ENCODE data around the gene INTS6.

Gene INTS6

GRCh38 chr13:51475727-51476501 lies 23.1 kb upstream of the INTS6 start:
- H3K36me3 ChIP-seq (ENCODE audit: insufficient read depth, insufficient read length, low read length) = no peaks in the 10 kb centered on the region
- H3K4me1 ChIP-seq (ENCODE audit: insufficient read depth, insufficient read length) = no peaks in the 10 kb centered on the region
- no peaks in the 10 kb centered on the region for H3K9me3 ChIP-seq (ENCODE audit: insufficient read depth, low read length)
- H3K27me3 ChIP-seq (ENCODE audit: insufficient read depth, insufficient read length) = no peaks in the 10 kb centered on the region
- TF ChIP-seq ZNF274 (IDR thresholded peaks at IDR 0.05; ENCODE audit: low read depth, low read length) (no peak), SUZ12 (IDR thresholded peaks at IDR 0.05; ENCODE audit: extremely low read depth, insufficient read depth, insufficient read length) (no peak), YY1 (IDR thresholded peaks at IDR 0.05; ENCODE audit: insufficient read depth, insufficient read length) (no peak)
- no peak for DNase-seq (ENCODE audit: low read depth, low spot score)
- H3K9ac ChIP-seq (ENCODE audit: insufficient read length, low read depth) = no peak overlapping the region
- H3K4me3 ChIP-seq (ENCODE audit: insufficient read length, low read depth) = no peak overlapping the region

DNA sequence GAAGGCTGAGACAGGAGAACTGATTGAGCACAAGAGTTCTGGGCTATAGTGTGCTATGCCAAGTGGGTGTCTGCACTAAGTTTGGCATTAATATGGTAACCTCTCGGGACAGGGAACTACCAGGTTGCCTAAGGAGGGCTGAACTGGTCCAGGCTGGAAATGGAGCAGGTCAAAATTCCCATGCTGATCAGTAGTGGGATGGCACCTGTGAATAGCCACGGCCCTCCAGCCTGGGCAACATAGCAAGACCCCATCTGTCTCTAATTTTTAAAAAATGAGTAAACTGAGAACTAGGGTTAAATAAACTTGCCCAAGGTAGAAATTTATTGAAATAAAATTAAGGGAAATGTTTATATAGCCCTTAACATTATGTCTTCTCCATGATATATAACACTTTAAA lies 17.0 kb upstream of the INTS6 start:
- Histone ChIP-seq H3K4me3 (ENCODE audit: insufficient read length, low read depth) (no peak overlapping the region), H3K9ac (ENCODE audit: insufficient read length, low read depth) (no peak overlapping the region), H3K27me3 (ENCODE audit: insufficient read depth, insufficient read length) (no peaks in the 10 kb centered on the region), H3K9me3 (ENCODE audit: insufficient read depth, low read length) (no peaks in the 10 kb centered on the region), H3K4me1 (ENCODE audit: insufficient read depth, insufficient read length) (no peaks in the 10 kb centered on the region), H3K36me3 (ENCODE audit: insufficient read depth, insufficient read length, low read length) (no peaks in the 10 kb centered on the region)
- TF ChIP-seq YY1 (IDR thresholded peaks at IDR 0.05; ENCODE audit: insufficient read depth, insufficient read length) (no peak), ZNF274 (IDR thresholded peaks at IDR 0.05; ENCODE audit: low read depth, low read length) (no peak), SUZ12 (IDR thresholded peaks at IDR 0.05; ENCODE audit: extremely low read depth, insufficient read depth, insufficient read length) (no peak)
- DNase-seq (ENCODE audit: low read depth, low spot score) = no peak

GRCh38 chr13:51467730-51468129 lies 14.9 kb upstream of the INTS6 start:
- no peak overlapping the region for H3K4me3 ChIP-seq (ENCODE audit: insufficient read length, low read depth)
- DNase-seq (ENCODE audit: low read depth, low spot score) = no peak
- TF ChIP-seq ZNF274 (IDR thresholded peaks at IDR 0.05; ENCODE audit: low read depth, low read length) (no peak), SUZ12 (IDR thresholded peaks at IDR 0.05; ENCODE audit: extremely low read depth, insufficient read depth, insufficient read length) (no peak), YY1 (IDR thresholded peaks at IDR 0.05; ENCODE audit: insufficient read depth, insufficient read length) (no peak)
- no peaks in the 10 kb centered on the region for H3K9me3 ChIP-seq (ENCODE audit: insufficient read depth, low read length)
- H3K4me1 ChIP-seq (ENCODE audit: insufficient read depth, insufficient read length) = no peaks in the 10 kb centered on the region
- H3K27me3 ChIP-seq (ENCODE audit: insufficient read depth, insufficient read length) = no peaks in the 10 kb centered on the region
- no peak overlapping the region for H3K9ac ChIP-seq (ENCODE audit: insufficient read length, low read depth)
- H3K36me3 ChIP-seq (ENCODE audit: insufficient read depth, insufficient read length, low read length) = no peaks in the 10 kb centered on the region

GRCh38 chr13:51465124-51465523 lies 12.3 kb upstream of the INTS6 start:
- H3K9ac ChIP-seq (ENCODE audit: insufficient read length, low read depth) = no peak overlapping the region
- no peaks in the 10 kb centered on the region for H3K9me3 ChIP-seq (ENCODE audit: insufficient read depth, low read length)
- DNase-seq (ENCODE audit: low read depth, low spot score) = no peak
- TF ChIP-seq SUZ12 (IDR thresholded peaks at IDR 0.05; ENCODE audit: extremely low read depth, insufficient read depth, insufficient read length) = no peak
- TF ChIP-seq YY1 (IDR thresholded peaks at IDR 0.05; ENCODE audit: insufficient read depth, insufficient read length) = no peak
- TF ChIP-seq ZNF274 (IDR thresholded peaks at IDR 0.05; ENCODE audit: low read depth, low read length) = no peak
- no peaks in the 10 kb centered on the region for H3K4me1 ChIP-seq (ENCODE audit: insufficient read depth, insufficient read length)
- H3K27me3 ChIP-seq (ENCODE audit: insufficient read depth, insufficient read length) = no peaks in the 10 kb centered on the region
- H3K4me3 ChIP-seq (ENCODE audit: insufficient read length, low read depth) = no peak overlapping the region
- H3K36me3 ChIP-seq (ENCODE audit: insufficient read depth, insufficient read length, low read length) = no peaks in the 10 kb centered on the region

- TF ChIP-seq ZNF274 (IDR thresholded peaks at IDR 0.05; ENCODE audit: low read depth, low read length) = no peak
- TF ChIP-seq SUZ12 (IDR thresholded peaks at IDR 0.05; ENCODE audit: extremely low read depth, insufficient read depth, insufficient read length) = no peak
- Histone ChIP-seq H3K27me3 (ENCODE audit: insufficient read depth, insufficient read length) (no peaks in the 10 kb centered on the region), H3K9me3 (ENCODE audit: insufficient read depth, low read length) (peaks cover 8% of the 10 kb centered on the region; the same call in 1 of the 2 replicates), H3K9ac (ENCODE audit: insufficient read length, low read depth) (no peak overlapping the region), H3K4me1 (ENCODE audit: insufficient read depth, insufficient read length) (no peaks in the 10 kb centered on the region), H3K4me3 (ENCODE audit: insufficient read length, low read depth) (no peak overlapping the region), H3K36me3 (ENCODE audit: insufficient read depth, insufficient read length, low read length) (peaks cover 12% of the 10 kb centered on the region)
- DNase-seq (ENCODE audit: low read depth, low spot score) = no peak
Observed at GRCh38 chr13:51457086-51457815, 4.4 kb upstream of the INTS6 start.

DNA sequence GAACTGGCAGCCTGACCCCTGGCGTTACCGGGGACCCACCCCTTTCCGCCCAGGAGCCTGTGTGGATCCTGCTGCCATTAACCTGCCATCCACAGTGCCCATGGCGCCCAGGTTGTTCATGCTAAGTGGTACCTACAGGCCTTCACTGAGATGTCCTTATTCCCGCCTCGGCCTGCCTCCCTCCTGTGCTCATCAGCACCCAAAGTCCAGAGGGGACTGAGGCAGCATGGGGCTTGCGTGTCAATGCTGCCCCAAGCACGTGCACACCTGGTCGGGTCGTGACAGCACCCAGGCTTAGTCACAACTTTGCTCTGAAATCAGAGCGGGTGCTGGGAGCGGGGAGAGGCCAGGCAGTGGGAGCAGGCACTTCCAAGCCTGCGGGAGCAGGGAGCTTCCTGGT lies 3.7 kb upstream of the INTS6 start:
- Histone ChIP-seq H3K27me3 (ENCODE audit: insufficient read depth, insufficient read length) (no peaks in the 10 kb centered on the region), H3K4me3 (ENCODE audit: insufficient read length, low read depth) (no peak overlapping the region), H3K36me3 (ENCODE audit: insufficient read depth, insufficient read length, low read length) (peaks cover 12% of the 10 kb centered on the region), H3K9ac (ENCODE audit: insufficient read length, low read depth) (no peak overlapping the region), H3K4me1 (ENCODE audit: insufficient read depth, insufficient read length) (no peaks in the 10 kb centered on the region), H3K9me3 (ENCODE audit: insufficient read depth, low read length) (peaks cover 8% of the 10 kb centered on the region; the same call in 1 of the 2 replicates)
- no peak for TF ChIP-seq SUZ12 (IDR thresholded peaks at IDR 0.05; ENCODE audit: extremely low read depth, insufficient read depth, insufficient read length)
- TF ChIP-seq YY1 (IDR thresholded peaks at IDR 0.05; ENCODE audit: insufficient read depth, insufficient read length) = no peak
- no peak for TF ChIP-seq ZNF274 (IDR thresholded peaks at IDR 0.05; ENCODE audit: low read depth, low read length)
- no peak for DNase-seq (ENCODE audit: low read depth, low spot score)

DNA sequence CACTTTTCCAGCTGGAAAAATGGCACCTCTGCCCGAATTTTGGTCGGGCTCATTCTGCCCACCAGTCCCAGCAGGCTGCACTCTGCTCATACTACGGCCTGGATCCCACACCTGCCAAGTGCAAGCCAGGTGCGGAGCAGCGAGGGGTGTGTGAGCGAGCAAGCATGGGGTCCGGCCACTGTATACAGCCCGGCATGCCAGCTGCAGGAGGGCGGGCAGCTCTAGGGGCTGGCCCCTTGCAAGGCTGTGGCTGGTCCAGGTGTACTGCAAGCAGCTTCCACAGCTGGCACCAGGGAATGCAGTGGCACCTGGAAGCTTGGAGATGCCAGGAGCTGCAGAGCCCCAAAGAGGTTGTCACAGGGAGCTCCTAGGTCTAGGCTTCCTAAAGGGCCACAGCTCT lies 2.7 kb upstream of the INTS6 start:
- H3K4me1 ChIP-seq (ENCODE audit: insufficient read depth, insufficient read length) = no peaks in the 10 kb centered on the region
- H3K9me3 ChIP-seq (ENCODE audit: insufficient read depth, low read length) = peaks cover 8% of the 10 kb centered on the region; the same call in 1 of the 2 replicates
- H3K36me3 ChIP-seq (ENCODE audit: insufficient read depth, insufficient read length, low read length) = peaks cover 12% of the 10 kb centered on the region
- H3K27me3 ChIP-seq (ENCODE audit: insufficient read depth, insufficient read length) = no peaks in the 10 kb centered on the region
- H3K4me3 ChIP-seq (ENCODE audit: insufficient read length, low read depth) = no peak overlapping the region
- H3K9ac ChIP-seq (ENCODE audit: insufficient read length, low read depth) = no peak overlapping the region
- TF ChIP-seq SUZ12 (IDR thresholded peaks at IDR 0.05; ENCODE audit: extremely low read depth, insufficient read depth, insufficient read length) (no peak), ZNF274 (IDR thresholded peaks at IDR 0.05; ENCODE audit: low read depth, low read length) (no peak), YY1 (IDR thresholded peaks at IDR 0.05; ENCODE audit: insufficient read depth, insufficient read length) (no peak)
- DNase-seq (ENCODE audit: low read depth, low spot score) = no peak
